Muscle of arm (tissue), 12 donors: ENCODE results near the gene ZSWIM1. TPM values are rescaled to one million over a fixed set of nuclear protein-coding genes. Genes with fewer than 3 reads are reported as not detected.
"Not testable (repeated sequence)": the region's sequence is repeated elsewhere in the genome, so short reads cannot be mapped to it uniquely, and the experiment has no call there.

Experiments
- DNase-seq: peaks from one replicate; pipeline ENCODE4 v3.0.0-alpha.2; 2013
- polyA plus RNA-seq, 12 donors: library from polyadenylated mRNA; unstranded; fragments of 120-200 nt; gene quantifications; one replicate each; pipeline ENCODE4 v1.2.1, GENCODE V29; 2013; ENCODE audit not compliant: insufficient read length in 12 of 12

The ZSWIM1 gene
- polyA plus RNA-seq, 12 donors: 5.0 to 14.3 (median 10.2) TPM; not detected in 1

DNA sequence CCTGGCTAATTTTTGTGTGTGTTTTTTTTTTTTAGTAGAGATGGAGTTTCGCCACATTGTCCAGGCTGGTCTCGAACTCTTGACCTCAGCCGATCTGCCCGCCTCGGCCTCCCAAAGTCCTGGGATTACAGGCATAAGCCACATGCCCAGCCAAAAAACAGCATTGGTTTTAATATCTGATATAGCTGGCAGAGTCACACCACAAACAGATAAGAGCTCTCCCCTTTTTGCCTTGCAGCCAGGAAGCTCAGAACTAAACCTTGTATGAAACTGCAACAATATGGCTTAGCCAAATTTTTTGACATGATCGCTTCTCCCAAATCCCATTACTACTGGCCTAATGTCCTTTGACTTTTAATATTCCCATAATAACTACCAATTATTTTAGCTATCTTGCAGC is 28.7 kb upstream of the ZSWIM1 start:
- DNase-seq: no peak

DNA sequence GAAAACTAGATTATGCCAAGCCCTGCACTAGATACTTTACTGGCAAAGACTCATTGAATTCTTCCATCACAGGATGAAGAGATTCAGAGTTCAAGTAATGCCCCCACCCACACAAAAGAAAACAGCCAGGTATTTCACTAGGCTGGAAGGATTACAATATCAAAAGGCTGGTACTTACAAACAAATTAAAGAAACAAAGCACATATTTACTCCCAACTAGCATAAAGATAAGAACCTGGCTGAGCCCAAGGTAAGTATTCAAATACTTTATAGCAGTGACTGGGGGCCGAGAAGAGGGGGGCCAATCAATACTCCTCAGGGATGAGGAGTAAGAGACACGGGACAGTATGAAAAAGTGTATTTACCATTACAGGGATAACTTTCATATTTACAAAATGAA is 27.5 kb upstream of the ZSWIM1 start:
- DNase-seq: no peak

GRCh38 chr20:45857114-45857881 is 23.7 kb upstream of the ZSWIM1 start, which contains the start of the genes ACOT8 and ZSWIM3:
TSS of gene ACOT8 (minus strand) at chr20:45857392. CDS start at chr20:45857315, 77 bp downstream.
TSS of gene ZSWIM3 (plus strand) at chr20:45857614. CDS start at chr20:45857826, 212 bp downstream.
- peak; percentile 100 for DNase-seq

- no peak for DNase-seq
Observed at GRCh38 chr20:45857882-45858216, 23.2 kb upstream of the ZSWIM1 start.

DNA sequence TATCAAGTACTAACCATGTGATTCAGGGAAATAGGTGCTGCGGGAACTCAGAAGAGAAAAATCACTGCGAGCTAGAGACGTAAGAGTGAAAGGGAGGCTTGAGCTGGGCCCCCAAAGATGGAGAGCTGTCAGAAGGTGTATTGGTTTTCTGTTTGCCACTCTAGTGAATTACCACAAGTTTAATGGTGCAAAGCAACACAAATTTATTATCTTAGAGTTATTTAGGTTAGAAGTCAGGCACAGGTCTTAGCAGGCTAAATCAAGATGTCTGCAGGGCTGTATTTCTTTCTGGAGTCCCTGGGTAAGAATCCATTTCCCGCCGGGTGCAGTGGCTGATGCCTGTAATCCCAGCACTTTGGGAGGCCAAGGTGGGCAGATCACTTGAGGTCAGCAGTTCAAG is 21.1 kb upstream of the ZSWIM1 start:
- DNase-seq: no peak

GRCh38 chr20:45860560-45861220 is 20.3 kb upstream of the ZSWIM1 start:
- no peak for DNase-seq

GRCh38 chr20:45861221-45862075 is 19.6 kb upstream of the ZSWIM1 start:
- no peak for DNase-seq

GRCh38 chr20:45863543-45864470 is 17.2 kb upstream of the ZSWIM1 start:
- no peak for DNase-seq

GRCh38 chr20:45866454-45866853 is 14.6 kb upstream of the ZSWIM1 start:
- DNase-seq: no peak

DNA sequence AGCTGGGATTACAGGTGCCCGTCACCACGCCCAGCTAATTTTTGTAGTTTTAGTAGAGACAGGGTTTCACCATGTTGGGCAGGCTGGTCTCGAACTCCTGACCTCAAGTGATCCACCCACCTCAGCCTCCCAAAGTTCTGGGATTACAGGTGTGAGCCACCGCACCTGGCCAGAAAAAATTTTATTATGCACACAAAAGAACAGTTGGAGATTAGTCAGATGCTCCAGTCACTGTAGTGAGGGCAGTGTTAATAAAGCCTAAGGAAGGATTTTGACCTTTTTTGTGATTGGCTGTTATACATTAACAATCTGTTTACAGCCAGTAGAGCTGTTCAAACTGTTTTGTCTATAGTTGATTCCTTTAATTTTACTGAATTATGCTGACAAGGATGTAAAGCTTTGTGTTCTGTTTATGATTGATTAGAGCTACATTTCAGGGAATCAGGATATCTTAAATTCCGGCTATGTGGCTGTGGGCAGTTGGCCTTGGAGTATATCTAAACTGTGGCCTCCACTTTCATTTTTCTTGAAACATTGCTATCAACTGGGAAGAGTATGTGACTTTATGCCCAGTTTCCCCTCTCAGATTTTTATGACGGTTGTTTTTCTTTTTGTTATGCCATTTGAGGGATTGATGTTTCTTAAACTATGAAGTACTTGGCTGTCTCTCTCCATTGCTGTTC is 13.8 kb upstream of the ZSWIM1 start:
- no peak for DNase-seq

DNA sequence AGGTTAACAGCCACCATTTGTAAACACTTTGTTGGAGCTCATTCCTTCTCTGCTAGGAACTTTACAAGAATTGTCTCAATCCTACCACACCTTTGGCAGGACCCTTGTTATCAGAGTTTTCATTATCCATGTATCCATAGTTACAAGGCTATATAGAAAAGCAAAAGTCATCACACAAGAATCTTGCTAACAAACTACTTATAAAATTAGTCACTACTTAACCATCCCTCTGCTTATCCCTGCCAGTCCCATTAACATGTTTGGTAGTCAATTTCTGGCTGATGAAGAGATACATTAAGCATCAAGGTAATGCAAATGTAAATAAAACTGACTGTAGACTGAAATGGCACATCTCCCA is 13.2 kb upstream of the ZSWIM1 start:
- DNase-seq: no peak

DNA sequence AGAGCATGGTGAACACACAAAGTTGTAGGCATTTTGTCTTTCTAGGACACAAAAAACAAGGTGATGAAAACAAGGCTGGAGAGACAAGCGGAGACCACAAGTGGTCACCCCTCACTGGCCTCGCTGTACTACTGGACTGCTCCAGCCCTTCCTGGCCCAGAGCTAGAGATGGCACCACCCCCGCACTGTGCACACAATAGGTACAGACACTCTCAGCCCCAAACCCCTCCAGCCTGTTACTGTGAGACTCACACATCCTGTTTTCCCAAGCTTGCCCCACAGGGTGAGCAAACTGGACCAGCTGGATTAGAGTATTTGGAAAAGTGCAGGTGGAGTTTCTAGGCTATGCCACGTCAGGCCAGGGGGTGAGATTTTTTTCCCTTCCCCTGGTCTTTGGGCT is 8.4 kb upstream of the ZSWIM1 start:
- DNase-seq: no peak

DNA sequence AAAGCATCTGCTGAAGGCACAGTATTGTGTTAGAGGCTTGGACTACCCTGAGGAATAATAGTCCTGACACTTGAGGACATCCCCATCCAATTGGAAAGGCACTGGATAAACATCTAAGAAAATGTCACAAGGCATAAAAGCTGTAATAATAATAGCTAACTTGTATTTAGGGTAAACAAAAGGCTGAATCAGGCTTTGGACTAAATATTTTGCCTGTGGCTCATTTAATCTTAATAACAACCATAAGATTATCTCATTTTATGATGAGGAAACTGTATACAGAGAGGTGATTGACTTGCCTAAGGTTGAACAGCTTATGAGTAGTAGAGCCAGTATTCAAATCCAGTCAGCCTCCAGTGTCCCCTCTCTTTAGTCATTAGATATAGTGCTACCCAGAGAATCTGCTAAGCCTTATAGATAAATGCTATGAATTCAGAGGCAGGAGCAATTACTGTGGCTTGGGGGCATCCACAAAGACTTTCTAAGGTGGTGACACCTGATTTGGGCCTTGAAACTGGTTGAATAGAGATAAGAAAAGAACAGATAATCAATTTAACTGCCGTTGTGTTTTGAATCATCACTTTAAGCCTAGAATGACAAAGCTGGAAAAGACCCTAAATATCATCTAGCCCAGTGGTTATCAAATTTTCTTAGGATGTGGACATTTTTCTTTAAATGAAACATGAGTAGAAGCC is 7.5 kb upstream of the ZSWIM1 start:
- no peak for DNase-seq

DNA sequence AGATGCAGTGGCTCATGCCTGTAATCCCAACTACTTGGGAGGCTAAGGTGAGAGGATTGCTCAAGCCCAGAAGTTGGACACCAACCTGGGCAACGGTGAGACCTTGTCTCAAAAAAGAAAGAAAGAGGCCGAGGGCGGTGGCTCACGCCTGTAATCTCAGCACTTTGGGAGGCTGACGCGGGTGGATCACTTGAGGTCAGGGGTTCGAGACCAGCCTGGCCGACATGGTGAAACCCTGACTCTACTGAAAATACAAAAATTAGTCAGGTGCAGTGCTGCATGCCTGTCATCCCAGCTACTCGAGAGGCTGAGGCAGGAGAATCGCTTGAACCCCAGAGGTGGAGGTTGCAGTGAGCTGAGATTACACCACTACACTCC is 6.9 kb upstream of the ZSWIM1 start:
- DNase-seq: not testable (repeated sequence)

GRCh38 chr20:45874576-45874975 is 6.5 kb upstream of the ZSWIM1 start:
- no peak for DNase-seq

GRCh38 chr20:45878076-45878761 is 2.8 kb upstream of the ZSWIM1 start:
- peak; percentile 31 for DNase-seq

DNA sequence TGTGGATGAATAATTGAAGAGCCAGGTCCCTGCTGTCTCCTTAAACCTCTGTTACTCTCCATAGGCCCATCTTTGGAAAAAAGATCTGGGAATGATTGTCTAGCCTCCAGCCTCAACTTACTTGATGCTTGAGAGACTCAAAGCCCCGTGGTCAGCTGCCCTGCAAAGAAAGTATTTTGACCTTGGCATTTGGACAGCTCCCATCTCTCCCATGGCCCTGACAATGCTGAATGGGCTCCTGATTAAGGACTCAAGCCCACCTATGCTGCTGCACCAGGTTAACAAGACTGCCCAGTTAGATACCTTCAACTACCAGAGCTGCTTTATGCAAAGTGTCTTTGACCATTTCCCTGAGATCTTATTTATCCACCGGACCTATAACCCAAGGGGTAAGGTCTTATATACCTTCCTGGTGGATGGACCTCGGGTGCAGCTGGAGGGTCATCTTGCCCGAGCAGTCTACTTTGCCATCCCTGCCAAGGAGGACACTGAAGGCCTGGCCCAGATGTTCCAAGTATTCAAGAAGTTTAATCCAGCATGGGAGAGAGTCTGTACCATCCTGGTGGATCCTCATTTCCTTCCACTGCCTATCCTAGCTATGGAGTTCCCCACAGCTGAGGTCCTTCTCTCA is 1.6 kb downstream of the ZSWIM1 start:
- no peak for DNase-seq

DNA sequence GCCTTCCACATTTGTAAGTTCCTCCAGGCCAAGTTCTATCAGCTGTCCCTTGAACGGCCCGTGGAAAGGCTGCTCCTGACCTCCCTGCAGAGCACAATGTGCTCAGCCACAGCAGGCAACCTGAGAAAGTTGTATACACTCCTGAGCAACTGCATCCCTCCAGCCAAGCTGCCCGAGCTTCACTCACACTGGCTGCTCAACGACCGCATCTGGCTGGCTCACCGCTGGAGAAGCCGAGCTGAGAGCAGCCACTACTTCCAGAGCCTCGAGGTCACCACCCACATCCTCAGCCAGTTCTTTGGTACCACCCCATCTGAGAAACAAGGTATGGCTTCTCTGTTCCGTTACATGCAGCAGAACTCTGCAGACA is 2.1 kb downstream of the ZSWIM1 start:
- no peak for DNase-seq
